OCI-LY1 (cell line): Measurements from ENCODE around the gene NRCAM.

Source experiments
- CTCF ChIP-seq: fragments of 200-600 bp; sonication (generic), shearing (Covaris generic); IDR thresholded peaks from 2 replicates; pipeline ENCODE4 v1.5.1; 2017; ENCODE audit warnings: mild to moderate bottlenecking, antibody characterized with exemption, low read length, moderate library complexity, mixed read lengths
- EZH2 ChIP-seq: fragments of 200-600 bp; sonication (generic), shearing (Covaris generic); IDR thresholded peaks from 2 replicates; pipeline ENCODE4 v1.8.0; 2017; ENCODE audit warnings: borderline replicate concordance, mixed run types, mild to moderate bottlenecking, antibody characterized with exemption, low read length, moderate library complexity, mixed read lengths

- no peak for TF ChIP-seq CTCF
- no peak for TF ChIP-seq EZH2
Measured at GRCh38 chr7:108396080-108396479, 60.2 kb downstream of the NRCAM start.
